Measurements from ENCODE around the gene LEP.

Gene LEP

GRCh38 chr7:128240696-128241386 is at the start of gene LEP:
Gene LEP, plus strand, starts transcription at chr7:128241278. Its CDS starts 10,741 bp downstream, at chr7:128252019.
- DNase-seq (ENCODE audit: low read depth): no peak

GRCh38 chr7:128192497-128193142 is 48.5 kb upstream of the LEP start:
- DNase-seq (ENCODE audit: low read depth): no peak

GRCh38 chr7:128194533-128195282 is 46.4 kb upstream of the LEP start:
- no peak for DNase-seq (ENCODE audit: low read depth)

DNA sequence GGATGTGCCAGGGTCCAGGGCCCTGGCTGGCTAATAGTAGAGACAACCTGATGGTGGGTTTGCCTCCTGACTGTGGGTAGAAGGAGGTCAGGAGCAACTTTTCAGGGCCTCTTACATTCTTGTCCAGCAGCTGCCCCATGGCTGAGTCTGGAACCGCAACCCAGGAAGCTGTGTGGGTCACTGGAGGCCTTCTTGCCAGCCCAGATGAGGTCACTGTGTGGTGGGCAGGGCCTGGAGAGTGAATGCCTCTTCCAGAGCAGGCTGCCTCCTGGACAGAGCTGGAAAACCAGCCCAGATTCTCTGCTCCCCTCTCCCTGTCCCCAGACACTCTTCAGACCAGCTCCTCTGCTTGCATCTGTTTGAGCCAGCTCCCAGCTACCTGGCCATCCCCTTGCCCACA is 43.5 kb upstream of the LEP start:
- no peak for DNase-seq (ENCODE audit: low read depth)

DNA sequence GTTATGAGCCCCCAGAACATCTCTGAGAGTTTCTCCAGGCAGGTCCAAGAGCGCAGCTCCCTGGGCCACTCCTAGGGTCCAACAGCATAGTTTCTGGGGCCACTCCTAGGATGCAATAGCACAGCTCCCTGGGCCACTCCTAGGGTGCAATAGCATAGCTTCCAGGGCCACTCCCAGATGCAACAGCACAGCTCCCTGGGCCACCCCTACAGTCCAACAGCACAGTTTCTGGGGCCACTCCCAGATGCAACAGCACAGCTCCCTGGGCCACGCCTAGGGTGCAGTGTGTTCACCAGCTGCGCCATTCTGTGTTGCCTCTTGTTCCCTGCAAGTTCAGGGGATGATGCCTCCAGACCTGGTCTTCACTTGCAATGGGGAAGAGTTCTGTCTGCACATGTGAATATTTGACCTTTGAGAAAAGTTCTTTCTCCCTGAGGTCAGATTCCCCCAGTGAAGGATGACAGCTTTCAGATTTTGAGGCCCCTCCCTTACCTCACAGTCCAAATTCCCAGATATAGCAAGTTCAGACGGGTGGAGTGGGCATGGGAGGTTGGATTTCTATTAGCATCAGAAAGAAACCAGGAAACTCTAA is 43.0 kb upstream of the LEP start:
- no peak for DNase-seq (ENCODE audit: low read depth)

DNA sequence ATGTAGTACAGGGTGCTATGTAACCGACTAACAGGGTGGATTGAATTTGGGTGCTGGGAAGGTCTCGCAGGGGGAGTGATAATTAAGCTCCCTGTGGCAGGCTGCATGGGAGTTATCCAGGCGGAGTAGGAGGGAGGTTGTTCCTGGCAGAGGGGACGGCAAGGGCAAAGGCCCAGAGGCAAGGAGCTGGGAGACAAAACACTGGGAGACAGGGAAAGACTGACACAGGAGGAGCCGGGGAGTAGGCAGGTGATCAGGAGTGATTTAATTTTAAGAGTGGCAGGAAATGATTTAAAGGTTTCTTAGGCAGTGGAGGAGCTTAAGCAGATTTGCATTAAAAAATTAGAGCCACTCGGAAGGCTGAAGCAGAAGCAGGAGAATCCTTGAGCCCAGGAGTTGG is 40.7 kb upstream of the LEP start:
- no peak for DNase-seq (ENCODE audit: low read depth)

GRCh38 chr7:128201067-128201689 is 39.9 kb upstream of the LEP start:
- DNase-seq (ENCODE audit: low read depth): no peak

GRCh38 chr7:128201690-128202085 is 39.4 kb upstream of the LEP start:
- no peak for DNase-seq (ENCODE audit: low read depth)

DNA sequence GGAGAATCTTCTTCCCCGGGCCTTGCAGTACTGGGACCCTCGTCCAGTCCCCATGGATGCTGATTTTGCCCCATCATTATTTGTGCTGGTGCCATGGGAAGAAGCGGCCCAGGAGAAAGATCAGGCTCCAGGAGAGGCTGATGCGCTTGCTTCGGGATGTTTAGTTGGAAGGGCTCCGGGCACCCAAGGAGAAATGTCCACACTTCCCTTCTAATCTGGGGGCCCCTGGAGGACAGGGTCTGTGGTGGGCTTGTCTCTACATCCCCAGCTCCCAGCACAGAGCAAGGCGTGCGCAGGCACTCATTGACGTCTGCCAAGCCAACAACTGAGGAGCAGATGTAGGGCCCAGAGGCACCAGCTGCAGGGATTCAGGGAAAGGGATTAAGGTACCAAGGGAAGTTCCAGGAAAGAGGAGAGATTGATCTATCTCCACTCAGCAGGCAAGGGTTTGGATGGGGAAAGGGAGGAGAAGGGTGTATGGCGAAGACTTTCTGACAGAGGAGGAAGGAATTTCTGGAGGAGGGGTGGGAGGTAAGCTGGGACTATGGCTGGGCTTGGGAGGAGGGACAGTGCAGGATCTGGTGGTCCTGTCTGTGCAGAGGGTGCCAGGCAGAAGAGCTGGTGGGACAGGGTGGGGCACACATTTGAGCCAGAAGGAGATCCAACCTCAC is 38.7 kb upstream of the LEP start:
- no peak for DNase-seq (ENCODE audit: low read depth)

GRCh38 chr7:128203047-128203491 is 38.0 kb upstream of the LEP start:
- no peak for DNase-seq (ENCODE audit: low read depth)

- DNase-seq (ENCODE audit: low read depth): no peak
These were observed 37.3 kb upstream of the LEP start for GRCh38 chr7:128203710-128204214.

DNA sequence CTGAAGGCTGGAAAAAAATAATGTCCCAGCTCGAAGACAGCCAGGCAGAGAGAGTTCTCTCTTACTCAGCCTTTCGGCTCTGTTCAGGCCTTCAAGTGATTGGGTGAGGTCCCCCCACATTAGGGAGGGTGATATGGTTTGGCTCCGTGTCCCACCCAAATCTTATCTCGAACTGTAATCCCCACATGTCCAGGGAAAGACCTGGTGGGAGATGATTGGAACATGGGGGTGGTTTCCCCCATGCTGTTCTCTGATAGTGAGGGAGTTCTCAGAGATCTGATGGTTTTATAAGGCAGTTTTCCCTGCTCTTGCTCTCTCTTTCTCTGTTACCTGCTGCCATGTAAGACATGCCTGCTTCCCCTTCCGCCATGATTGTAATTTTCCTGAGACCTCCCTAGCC is 36.6 kb upstream of the LEP start:
- no peak for DNase-seq (ENCODE audit: low read depth)

DNA sequence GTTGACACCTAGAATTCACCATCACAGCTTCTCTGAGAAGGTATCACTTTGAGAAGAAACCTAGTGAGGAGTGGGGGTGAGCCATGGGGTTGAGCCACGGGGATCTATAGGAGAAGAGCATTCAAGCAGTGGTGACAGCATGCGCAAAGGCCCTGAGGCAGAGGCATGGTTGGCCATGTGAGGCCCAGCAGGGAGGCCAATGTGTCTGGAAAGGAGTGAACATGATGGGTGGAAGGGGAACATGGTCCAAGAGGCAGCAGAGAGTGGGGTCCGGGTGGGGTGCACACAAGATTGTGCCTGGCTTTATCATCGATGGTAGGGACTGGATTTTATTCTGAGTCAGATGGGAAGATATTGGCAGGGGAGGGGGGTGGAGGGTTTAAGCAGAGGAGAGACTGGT is 36.0 kb upstream of the LEP start:
- no peak for DNase-seq (ENCODE audit: low read depth)

GRCh38 chr7:128206017-128206746 is 34.9 kb upstream of the LEP start:
- DNase-seq (ENCODE audit: low read depth): no peak

DNA sequence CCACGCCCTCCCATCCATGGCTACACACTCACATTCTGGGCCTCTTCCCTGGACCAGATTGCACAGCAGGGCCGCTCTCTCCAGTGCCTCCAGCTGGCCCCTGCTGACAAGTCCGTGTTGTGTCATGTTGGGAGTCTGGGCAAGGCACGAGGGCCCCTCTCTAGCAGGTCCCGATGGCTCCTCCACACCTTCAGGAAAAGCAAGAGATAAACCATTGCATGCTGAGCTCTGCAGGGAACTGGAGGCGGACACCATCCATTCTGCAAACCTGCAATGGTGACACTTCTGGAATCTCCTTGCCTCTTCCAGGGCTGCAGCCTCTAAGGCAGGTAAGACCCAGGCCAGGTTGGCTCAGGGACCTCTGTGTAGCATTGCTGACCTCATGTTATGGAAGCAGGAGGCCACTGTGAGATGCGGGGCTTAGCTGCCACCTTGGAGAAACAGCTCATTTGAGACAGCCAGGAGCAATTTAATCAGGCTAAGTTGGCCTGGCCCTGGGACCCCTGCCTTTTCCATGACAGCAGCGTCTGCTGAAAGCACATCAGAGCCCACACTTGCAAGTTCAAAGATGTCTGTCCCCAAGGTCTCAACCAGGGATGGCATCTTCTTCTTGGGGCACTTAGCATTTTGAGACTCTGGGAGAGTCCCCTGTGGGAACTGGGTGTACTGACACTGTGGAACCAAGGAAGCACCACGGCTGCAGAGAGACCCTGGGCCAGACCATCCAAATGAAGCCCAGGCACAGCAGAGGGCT is 34.2 kb upstream of the LEP start:
- DNase-seq (ENCODE audit: low read depth): no peak

- DNase-seq (ENCODE audit: low read depth): no peak
These were observed 33.5 kb upstream of the LEP start for GRCh38 chr7:128207609-128208008.

- DNase-seq (ENCODE audit: low read depth): no peak
These were observed 31.6 kb upstream of the LEP start for GRCh38 chr7:128209229-128210035.

DNA sequence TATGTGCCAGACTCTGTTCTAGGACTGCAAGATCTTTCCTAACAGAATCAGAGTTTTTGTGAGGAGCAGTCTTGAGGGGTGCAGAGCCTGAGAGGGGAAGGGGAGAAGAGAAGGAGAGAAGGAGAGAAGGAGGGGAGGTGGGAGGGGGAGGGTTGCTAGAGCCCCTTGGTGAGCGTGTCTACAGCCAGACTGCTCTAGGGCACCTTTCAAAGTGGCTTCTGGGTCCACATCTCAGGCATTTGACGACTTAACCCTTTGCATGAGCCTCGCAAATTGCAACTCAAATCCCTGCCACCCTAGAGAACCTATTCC is 31.1 kb upstream of the LEP start:
- no peak for DNase-seq (ENCODE audit: low read depth)
